Erythroblast (primary cell): Measurements from ENCODE around the gene COL2A1.

Experiments
- GATA1 ChIP-seq: IDR thresholded peaks from 2 replicates; pipeline ENCODE4 v1.6.1; 2011; ENCODE audit warnings: low read depth, mild to moderate bottlenecking, control low read depth, low read length, moderate library complexity
- POLR2A ChIP-seq: IDR thresholded peaks from 2 replicates; pipeline ENCODE4 v1.6.1; 2011; ENCODE audit warnings: mild to moderate bottlenecking, low read length

GRCh38 chr12:47942614-47943225, 61.6 kb downstream of the COL2A1 start:
- TF ChIP-seq POLR2A (no peak), GATA1 (no peak)
